Left renal pelvis (tissue), 4 donors: ENCODE measurements around the gene CHAF1B. TPM values are rescaled to one million over a fixed set of nuclear protein-coding genes. Genes with fewer than 3 reads are reported as not detected.
A peak's percentile ranks its signal among the peaks of the same experiment; 100 is the strongest.
"Not testable (repeated sequence)": the region's sequence is repeated elsewhere in the genome, so short reads cannot be mapped to it uniquely, and the experiment has no call there.

ENCODE experiments used
- DNase-seq, 4 donors: peaks; one replicate each; pipeline ENCODE4 v3.0.0-alpha.2; 2013; ENCODE audit warnings: low read depth in 4 of 4, low spot score in 3 of 4
- polyA plus RNA-seq, 4 donors: library from polyadenylated mRNA; unstranded; fragments of 120-200 nt; gene quantifications; one replicate each; pipeline ENCODE4 v1.2.1, GENCODE V29; 2013; ENCODE audit not compliant: insufficient read length in 4 of 4

CHAF1B gene
- 1 to 10 TPM; 5.8 to 9.5 (median 8.8) TPM for polyA plus RNA-seq

DNA sequence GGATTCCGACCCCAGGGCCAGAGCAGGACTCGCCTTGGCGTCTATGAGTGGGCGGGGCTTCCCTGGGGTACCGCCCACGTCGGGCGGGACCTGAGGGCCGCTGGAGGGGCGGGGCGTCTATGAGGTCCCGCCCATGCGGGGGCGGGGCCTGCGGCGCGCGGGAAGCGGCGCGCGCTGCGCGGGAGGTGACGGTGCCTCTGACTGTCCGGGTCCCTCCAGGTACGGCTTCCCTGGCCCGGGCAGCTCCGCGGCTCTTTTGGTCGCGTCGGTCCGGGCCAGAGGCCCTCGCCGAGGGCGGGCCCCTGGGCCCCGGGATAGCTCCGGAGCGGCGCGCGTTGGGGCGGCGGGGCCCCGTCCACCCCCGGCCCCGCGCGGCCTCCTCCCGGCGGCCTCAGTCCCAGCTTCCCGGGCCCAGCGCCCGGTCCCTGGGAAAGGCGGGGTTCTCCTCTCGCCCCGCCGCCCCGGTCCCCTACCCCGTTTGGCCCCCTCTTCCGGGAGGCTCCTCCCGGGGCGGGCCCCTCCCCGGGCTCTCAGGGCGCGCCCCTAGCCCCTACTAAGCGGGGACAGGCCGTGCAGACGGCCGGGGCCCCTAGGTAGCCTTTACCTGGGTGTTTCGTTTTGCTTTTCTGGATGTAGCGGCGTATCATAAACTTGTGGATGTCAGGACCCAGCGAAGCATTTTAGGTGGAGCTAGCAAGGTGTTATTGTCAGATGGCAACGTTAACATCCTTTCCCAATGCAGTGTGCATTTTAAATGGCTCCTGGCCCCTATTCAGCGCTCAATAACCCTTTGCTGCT is at the start of gene CHAF1B:
Gene CHAF1B (plus strand): TSS at position 160 of the 798 bp plus-strand sequence. CDS start 745 bp downstream, outside the sequence.
- DNase-seq = peak; percentile 46 to 75 (median 64)

- DNase-seq = no peak
Observed at GRCh38 chr21:36337099-36337509, 48.1 kb upstream of the CHAF1B start.

GRCh38 chr21:36338975-36339374 is 46.2 kb upstream of the CHAF1B start:
- DNase-seq = no peak

DNA sequence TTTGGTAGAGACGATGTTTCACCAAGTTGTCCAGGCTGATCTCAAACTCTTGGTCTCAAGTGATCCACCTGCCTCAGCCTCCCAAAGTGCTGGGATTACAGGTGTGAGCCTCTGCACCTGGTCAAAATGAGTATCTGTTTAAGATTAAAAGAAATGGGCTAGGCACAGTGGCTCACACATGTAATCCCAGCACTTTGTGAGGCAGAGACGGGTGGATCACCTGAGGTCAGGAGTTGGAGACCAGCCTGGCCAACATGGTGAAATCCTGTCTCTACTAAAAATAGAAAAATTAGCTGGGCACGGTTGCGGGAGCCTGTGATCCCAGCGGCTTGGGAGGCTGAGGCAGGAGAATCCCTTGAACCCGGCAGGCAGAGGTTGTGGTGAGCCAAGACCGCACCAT is 42.6 kb upstream of the CHAF1B start:
- DNase-seq = not testable (repeated sequence)

DNA sequence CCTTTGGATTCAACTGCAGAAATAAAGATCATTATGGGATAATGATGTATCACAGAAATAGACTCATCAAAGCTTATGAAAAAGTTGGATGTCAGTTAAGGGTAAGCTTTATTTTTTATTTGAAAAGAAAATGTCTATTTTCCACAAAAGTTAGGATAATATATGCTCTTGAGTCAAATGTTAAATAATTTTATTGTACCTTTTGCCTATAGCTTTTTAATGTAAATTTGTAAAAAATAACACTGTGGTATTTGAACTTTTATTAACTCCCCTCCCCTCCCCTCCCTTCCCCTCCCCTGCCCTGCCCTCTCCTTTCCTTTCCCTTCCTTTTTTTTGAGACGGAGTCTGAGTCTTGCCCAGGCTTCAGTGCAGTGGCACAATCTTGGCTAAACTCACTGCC is 40.3 kb upstream of the CHAF1B start:
- no peak for DNase-seq

GRCh38 chr21:36347278-36347961 is 37.8 kb upstream of the CHAF1B start:
- no peak for DNase-seq

DNA sequence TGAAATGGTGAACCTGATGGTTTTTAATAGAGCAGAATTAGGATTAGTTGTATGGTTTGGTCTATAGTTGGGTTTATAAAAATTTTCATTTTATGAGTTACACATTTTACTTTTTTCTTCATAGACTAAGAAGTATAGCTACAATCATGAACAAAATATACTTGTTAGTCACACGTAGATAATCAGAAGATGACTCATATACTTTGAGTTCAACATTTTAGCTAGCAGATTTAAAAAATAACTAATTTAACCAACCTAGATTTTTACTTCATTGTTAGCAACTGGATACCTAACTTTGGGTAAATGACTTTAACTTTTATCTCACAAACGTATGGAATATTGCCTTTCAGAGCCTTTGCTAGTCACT is 37.2 kb upstream of the CHAF1B start:
- DNase-seq = no peak

- no peak for DNase-seq
Observed at GRCh38 chr21:36349315-36349714, 35.9 kb upstream of the CHAF1B start.

GRCh38 chr21:36350282-36350910 is 34.8 kb upstream of the CHAF1B start:
- DNase-seq = no peak

DNA sequence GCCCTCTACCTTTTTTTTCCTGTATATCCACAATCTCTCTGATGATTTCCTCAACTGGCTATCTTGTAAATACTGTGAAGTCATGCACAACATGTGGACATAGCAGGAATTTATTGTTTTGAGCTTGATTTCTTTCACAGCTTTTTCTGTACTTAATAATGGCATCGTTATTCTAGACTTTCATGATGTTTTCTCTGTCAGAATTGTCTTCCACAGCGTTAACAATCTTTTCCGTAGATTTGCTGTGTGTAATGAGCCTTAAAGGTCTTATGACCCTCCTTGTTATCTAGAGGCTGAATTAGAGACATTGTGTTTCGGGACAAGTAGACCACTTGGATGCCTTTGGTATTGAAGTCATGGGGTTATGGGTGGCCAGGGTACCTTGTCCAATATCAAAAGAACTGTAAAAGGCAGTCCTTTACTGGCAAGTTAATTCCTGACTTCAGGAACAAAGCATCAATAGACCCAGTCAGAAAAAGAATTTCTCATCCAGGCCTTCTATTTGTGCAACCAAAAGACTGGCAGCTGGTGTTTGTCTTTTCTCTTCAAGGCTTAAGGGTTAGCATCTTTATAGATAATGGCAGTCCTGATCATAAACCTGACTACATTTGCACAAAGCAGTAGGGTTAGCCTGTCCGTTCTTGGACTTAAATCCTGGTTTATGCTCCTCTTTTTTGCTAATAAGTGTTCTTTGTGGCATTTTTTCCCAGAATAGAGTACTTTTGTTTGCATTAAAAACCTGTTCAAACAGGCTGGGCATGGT is 30.1 kb upstream of the CHAF1B start:
- DNase-seq = no peak

- DNase-seq = no peak
Observed at GRCh38 chr21:36355868-36356267, 29.3 kb upstream of the CHAF1B start.

DNA sequence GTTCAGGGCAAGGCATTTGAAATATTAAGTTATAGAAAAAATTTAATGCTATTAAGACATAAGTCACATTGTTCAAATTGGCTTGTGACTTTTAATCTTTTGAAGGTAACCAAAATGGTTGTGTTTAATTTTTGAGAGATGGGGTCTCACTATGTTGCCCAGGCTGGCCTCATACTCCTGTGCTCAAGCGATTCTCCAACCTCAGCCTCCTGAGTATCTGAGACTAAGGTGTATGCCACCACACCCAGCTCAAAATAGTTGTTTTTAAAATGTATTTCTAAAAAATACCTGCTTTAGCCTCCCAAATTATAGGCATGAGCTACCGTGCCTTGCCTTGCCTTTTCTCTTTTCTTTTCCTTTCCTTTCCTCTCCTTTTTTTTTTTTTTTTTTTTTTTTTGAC is 26.0 kb upstream of the CHAF1B start:
- no peak for DNase-seq

DNA sequence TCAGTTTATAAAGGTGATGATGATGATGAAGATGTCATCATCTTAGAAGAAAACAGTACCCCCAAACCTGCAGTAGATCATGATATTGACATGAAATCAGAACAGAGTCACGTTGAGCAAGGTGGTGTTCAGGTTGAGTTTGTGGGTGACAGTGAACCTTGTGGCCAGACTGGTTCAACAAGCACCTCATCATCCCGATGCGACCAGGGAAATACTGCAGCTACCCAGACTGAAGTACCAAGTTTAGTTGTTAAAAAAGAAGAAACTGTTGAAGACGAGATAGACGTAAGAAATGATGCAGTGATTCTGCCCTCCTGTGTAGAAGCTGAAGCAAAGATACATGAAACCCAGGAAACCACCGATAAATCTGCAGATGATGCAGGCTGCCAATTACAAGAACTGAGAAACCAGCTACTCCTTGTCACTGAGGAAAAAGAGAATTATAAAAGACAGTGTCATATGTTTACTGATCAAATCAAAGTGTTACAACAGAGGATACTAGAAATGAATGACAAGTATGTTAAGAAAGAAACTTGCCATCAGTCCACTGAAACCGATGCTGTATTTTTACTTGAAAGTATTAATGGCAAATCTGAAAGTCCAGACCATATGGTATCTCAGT is 16.0 kb upstream of the CHAF1B start:
- DNase-seq = no peak

- no peak for DNase-seq
Observed at GRCh38 chr21:36375994-36376393, 9.2 kb upstream of the CHAF1B start.

DNA sequence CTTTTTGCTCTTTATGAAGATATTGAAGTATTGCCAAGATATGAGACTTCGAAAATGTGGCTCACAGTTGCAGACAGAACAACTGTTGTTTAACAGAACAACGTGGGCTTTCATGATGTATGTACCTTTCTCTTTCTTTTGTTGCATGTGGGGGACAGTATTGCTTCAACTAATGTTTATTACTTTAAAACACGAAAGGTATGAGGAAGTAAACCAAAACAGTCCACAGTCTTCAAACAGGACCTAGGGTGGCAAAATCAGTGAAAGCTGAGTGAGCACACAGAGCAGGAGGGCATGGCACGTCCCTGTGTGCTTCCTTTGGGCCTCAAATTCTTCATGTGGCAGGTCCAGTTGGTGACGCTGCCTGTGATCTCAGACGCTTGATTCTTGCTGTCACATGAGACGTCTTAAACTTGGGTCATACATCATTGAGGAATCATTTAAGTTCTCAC is 7.8 kb upstream of the CHAF1B start:
- no peak for DNase-seq

- no peak for DNase-seq
Observed at GRCh38 chr21:36379251-36379650, 5.9 kb upstream of the CHAF1B start.

GRCh38 chr21:36381841-36382589 is 3.2 kb upstream of the CHAF1B start:
- DNase-seq = no peak

- not testable (repeated sequence) for DNase-seq
Observed at GRCh38 chr21:36382722-36383121, 2.5 kb upstream of the CHAF1B start.

- no peak for DNase-seq
Observed at GRCh38 chr21:36384885-36385232, 333 bp upstream of the CHAF1B start.
